ENCODE measurements around the gene GABARAP.
A peak's percentile ranks its signal among the peaks of the same experiment; 100 is the strongest.

GABARAP gene

DNA sequence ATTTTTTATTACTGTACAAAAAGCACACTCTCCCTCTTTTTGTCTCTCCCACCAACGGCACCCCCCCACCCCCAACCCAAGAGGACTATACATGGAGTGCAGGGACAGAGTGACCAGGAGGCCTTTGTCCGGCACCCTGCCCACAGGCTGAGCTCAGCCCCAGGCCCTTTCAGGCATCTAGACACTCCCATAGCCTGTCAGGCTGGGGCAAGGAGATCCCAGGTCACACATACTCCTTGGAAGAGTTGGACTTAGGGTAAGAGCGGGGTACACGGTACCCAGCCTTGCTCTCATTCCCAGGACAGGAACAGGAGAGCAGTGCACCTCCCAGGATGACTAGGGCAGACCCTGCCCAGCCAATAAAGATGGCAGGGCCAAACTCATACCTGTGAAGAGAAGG is 17.9 kb upstream of the GABARAP start:
- no peak overlapping the region for H3K4me3 ChIP-seq (ENCODE audit: low read depth, low read length)

DNA sequence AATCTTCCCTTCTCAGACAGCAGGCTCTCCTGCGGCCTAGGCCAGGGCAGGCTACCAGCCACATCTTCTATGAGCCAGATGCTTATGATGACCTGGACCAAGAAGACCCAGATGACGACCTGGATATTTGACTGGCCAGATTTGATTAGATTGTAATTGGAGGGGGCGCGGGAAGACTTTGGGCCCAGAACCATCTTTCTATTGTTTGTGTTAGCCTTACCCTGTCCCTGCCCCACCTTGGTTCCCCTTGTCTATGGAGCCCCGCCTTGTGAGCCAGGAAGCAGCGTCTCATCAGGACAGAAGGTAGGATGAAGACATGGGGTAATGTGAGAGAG is 17.3 kb upstream of the GABARAP start:
- no peak overlapping the region for H3K4me3 ChIP-seq (ENCODE audit: low read depth, low read length)
- TF ChIP-seq, protein P1, sequence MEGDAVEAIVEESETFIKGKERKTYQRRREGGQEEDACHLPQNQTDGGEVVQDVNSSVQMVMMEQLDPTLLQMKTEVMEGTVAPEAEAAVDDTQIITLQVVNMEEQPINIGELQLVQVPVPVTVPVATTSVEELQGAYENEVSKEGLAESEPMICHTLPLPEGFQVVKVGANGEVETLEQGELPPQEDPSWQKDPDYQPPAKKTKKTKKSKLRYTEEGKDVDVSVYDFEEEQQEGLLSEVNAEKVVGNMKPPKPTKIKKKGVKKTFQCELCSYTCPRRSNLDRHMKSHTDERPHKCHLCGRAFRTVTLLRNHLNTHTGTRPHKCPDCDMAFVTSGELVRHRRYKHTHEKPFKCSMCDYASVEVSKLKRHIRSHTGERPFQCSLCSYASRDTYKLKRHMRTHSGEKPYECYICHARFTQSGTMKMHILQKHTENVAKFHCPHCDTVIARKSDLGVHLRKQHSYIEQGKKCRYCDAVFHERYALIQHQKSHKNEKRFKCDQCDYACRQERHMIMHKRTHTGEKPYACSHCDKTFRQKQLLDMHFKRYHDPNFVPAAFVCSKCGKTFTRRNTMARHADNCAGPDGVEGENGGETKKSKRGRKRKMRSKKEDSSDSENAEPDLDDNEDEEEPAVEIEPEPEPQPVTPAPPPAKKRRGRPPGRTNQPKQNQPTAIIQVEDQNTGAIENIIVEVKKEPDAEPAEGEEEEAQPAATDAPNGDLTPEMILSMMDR (IDR thresholded peaks at IDR 0.05; ENCODE audit: low read depth, low read length) = no peak

More for the DNA sequence above, 17.9 kb upstream of the GABARAP start:
- TF ChIP-seq, protein P1 (IDR thresholded peaks at IDR 0.05; ENCODE audit: low read depth, low read length) = no peak

DNA sequence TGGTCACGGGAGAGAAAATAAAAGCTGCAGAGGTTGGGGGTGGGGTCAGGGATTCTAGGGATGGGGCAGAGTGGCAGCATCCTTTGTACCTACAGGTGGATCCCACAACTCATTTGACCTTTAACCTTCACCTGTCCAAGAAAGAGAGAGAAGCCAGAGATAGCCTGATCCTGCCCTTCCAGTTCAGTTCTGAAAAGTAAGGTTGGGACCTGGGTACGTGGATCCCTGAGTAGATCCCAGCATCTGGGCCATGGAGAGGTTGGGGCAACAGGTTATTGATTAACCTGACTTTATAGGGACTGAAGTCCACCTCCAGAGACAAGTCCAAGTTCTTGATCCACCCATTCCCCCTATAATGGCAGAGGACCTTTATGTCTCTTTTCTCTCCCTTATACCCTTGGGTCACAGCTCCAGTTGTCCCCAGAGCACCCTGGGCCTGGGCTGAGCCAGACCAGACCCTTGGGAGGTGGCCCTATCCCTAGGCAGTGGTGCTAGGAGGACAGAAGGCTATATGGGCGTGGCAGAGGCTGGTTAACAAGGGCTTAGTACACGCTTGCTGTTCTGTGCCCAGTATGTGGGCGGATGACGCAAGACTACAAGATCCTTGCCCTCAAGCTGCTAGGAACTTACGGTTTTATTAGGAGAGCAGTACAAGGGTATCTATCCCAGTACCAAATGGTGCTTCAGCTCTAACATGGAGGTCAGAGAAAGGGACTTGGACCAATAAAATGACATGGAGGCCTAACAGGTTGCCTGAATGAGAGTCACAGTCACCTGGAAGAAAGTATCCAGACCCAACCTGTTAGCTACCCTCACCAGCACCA is 16.7 kb upstream of the GABARAP start:
- H3K4me3 ChIP-seq (ENCODE audit: low read depth, low read length) = no peak overlapping the region
- TF ChIP-seq, protein P1 (IDR thresholded peaks at IDR 0.05; ENCODE audit: low read depth, low read length) = no peak

DNA sequence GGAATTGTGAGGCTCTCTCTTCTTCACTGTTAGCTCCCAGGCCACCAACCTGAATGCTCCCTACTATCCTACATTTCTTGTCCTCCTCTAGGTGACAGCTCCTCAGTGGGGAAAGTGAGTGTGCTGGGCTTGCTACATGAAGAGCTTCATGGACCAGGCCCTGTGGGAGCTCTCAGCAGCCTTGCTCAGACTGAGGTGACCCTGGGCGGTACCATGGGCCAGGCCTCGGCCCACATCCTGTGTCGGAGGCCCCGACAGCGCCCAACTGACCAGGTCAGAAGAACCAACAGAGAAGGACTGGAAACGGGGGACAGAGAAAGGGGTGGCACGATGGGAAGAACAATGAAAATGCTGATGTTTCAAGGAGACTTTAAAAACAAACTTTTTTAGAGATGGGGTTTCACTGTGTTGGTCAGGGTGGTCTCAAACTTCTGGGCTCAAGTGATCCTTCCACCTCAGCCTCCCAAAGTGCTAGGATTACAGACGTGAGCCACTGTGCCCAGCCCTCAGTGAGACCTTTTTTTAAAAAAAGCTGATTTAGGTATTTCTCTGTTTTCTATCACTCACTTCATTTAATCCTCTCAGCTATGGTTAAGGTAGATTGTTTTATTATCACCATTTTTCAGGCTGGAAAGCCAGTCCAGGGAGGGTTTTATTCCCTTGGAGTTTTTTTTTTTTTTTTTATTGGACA is 14.7 kb upstream of the GABARAP start:
- H3K4me3 ChIP-seq (ENCODE audit: low read depth, low read length) = no peak overlapping the region
- TF ChIP-seq, protein P1 (IDR thresholded peaks at IDR 0.05; ENCODE audit: low read depth, low read length) = no peak

DNA sequence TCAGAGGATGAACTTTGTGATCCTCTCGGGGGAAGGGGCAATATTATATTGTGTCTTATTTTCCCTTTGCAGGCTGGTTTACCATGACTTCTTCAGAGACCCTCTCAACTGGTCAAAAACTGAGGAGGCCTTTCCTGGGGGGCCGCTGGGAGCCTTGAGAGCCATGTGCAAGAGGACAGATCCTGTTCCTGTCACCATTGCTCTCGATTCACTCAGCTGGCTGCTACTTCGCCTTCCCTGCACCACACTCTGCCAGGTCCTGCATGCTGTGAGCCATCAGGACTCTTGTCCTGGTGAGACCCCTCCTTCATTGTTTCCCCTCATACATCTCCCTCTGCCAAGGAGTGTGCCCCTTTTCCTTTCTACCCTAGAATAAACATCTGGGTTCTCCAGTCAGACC is 12.3 kb upstream of the GABARAP start:
- H3K4me3 ChIP-seq (ENCODE audit: low read depth, low read length) = no peak overlapping the region
- TF ChIP-seq, protein P1 (IDR thresholded peaks at IDR 0.05; ENCODE audit: low read depth, low read length) = no peak

DNA sequence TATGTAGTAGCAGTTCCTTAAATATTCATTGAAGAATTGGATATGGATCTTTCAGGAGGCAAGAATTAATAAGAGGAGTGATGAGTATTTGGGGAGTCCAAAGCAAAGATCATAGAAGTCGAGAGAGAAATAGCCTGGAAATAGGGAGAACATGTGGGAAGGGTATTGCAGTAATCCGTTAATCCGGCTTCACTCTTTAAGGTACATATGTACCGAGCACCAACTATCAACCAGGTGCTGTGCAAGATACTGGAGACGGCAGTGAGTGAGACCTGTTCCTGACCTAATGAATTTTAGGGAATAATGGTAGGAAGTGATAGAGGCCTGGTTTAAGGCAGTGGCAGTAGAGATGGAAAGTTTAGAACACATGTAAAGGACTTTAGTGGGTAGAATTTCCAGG is 10.8 kb upstream of the GABARAP start:
- TF ChIP-seq, protein P1 (IDR thresholded peaks at IDR 0.05; ENCODE audit: low read depth, low read length) = no peak
- H3K4me3 ChIP-seq (ENCODE audit: low read depth, low read length) = peak overlapping the region; percentile 94
